Testis (tissue), 2 donors: Measurements from ENCODE around the gene AGBL1.

ENCODE experiments used
- CTCF ChIP-seq, 3 experiments: fragments of 450-650 bp in 2 of 3; fragments of 200-600 bp in 1 of 3; sonication (generic) in 1 of 3; IDR thresholded peaks; one replicate each; pipeline ENCODE4 v1.5.1; 2016 to 2019; ENCODE audit warnings: antibody characterized with exemption in 3 of 3, mild to moderate bottlenecking in 2 of 3, moderate library complexity in 1 of 3
- POLR2A ChIP-seq: fragments of 450-650 bp; IDR thresholded peaks from one replicate; pipeline ENCODE4 v1.6.1; 2017; ENCODE audit warnings: antibody characterized with exemption, mild to moderate bottlenecking, moderate library complexity

- TF ChIP-seq CTCF (IDR thresholded peaks at IDR 0.05) (no peak), POLR2A (no peak)
Measured at GRCh38 chr15:86865920-86866319, 786.2 kb downstream of the AGBL1 start.
